ENCODE results near the gene DUSP14. TPM values are rescaled to one million over a fixed set of nuclear protein-coding genes. Genes with fewer than 3 reads are reported as not detected.

Gene DUSP14
- total RNA-seq, 2 donors from 2014 or later: 17.0 to 22.8 TPM

DNA sequence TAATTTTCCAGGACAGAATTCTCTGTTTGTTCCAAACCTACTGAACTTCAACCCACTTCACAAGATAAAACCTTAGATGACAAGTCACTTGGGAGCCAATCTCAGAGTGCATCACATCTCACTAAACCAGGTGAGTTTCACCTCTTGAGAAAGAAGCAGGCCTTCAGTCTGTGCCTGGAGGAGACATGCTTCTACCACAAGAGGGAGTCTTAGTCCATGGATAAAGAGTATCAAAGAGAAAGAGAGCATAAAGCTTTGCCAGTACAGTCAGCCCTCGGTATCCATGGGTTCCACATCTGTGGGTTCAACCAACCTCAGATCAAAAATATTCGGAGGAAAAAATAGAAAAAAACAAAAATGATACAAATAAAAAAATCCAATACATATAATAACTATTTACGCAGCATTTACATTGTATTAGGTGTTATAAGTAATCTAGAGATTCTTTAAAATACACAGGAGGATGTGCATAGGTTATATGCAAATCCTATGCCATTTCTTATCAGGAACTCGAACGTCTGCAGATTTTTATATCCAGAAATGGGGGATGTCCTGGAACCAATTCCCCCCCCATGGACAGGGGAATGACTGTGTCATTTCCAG, 37.7 kb downstream of the DUSP14 start:
- Histone ChIP-seq H3K4me1 (ENCODE audit: control insufficient read depth, insufficient read depth, low read length) (no peaks in the 10 kb centered on the region), H3K27ac (ENCODE audit: low read depth, low read length) (no peak overlapping the region), H3K9me3 (ENCODE audit: control insufficient read depth, low read length) (no peaks in the 10 kb centered on the region), H3K27me3 (ENCODE audit: control insufficient read depth, insufficient read depth, low read length, poor library complexity, severe bottlenecking) (no peaks in the 10 kb centered on the region), H3K4me3 (ENCODE audit: low read length) (no peak overlapping the region), H3K36me3 (ENCODE audit: control insufficient read depth, insufficient read depth, low read length) (peaks cover 66% of the 10 kb centered on the region), H3K9ac (ENCODE audit: extremely low read depth, low read length, poor library complexity, severe bottlenecking) (no peak overlapping the region)
- Mint-ChIP-seq H3K27me3 (ENCODE audit: insufficient read depth) (no peaks in the 10 kb centered on the region), H3K9me3 (no peaks in the 10 kb centered on the region), H3K4me1 (no peaks in the 10 kb centered on the region), H3K4me3 (no peak overlapping the region), H3K36me3 (ENCODE audit: low read depth) (peaks cover 44% of the 10 kb centered on the region), H3K27ac (no peak overlapping the region)
- WGBS, 2 experiments (ENCODE audit: insufficient coverage in 1 of 2, insufficient read length in 1 of 2): 73 to 100% methylated on average over 2 to 4 of the region's 5 CpGs
- peak; percentile 83 for DNase-seq
- TF ChIP-seq, protein P1, sequence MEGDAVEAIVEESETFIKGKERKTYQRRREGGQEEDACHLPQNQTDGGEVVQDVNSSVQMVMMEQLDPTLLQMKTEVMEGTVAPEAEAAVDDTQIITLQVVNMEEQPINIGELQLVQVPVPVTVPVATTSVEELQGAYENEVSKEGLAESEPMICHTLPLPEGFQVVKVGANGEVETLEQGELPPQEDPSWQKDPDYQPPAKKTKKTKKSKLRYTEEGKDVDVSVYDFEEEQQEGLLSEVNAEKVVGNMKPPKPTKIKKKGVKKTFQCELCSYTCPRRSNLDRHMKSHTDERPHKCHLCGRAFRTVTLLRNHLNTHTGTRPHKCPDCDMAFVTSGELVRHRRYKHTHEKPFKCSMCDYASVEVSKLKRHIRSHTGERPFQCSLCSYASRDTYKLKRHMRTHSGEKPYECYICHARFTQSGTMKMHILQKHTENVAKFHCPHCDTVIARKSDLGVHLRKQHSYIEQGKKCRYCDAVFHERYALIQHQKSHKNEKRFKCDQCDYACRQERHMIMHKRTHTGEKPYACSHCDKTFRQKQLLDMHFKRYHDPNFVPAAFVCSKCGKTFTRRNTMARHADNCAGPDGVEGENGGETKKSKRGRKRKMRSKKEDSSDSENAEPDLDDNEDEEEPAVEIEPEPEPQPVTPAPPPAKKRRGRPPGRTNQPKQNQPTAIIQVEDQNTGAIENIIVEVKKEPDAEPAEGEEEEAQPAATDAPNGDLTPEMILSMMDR (conservative IDR thresholded peaks at IDR 0.05): peak; percentile 91

DNA sequence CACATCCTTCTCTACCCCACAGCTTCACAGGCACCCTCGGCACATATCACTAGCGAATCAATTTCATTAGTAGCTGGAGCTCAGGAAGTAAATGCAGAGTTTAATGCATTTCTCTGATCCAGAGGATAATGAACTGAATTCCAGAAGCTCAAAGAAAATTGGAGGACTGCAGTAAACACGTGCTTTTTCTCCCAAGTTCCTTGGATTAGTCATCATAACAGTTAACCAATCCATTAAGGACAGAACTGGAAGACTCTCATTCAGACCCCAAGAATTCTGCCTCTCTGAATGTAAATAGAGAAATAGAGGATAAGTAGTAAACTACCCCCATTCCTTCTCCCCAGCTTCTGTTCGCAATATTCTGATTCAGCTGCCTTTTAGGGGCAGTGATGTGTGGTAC, 40.7 kb downstream of the DUSP14 start:
- Histone ChIP-seq H3K36me3 (ENCODE audit: control insufficient read depth, insufficient read depth, low read length) (peaks cover 63% of the 10 kb centered on the region), H3K4me1 (ENCODE audit: control insufficient read depth, insufficient read depth, low read length) (no peaks in the 10 kb centered on the region), H3K9me3 (ENCODE audit: control insufficient read depth, low read length) (no peaks in the 10 kb centered on the region), H3K27ac (ENCODE audit: low read depth, low read length) (no peak overlapping the region), H3K9ac (ENCODE audit: extremely low read depth, low read length, poor library complexity, severe bottlenecking) (no peak overlapping the region), H3K4me3 (ENCODE audit: low read length) (no peak overlapping the region), H3K27me3 (ENCODE audit: control insufficient read depth, insufficient read depth, low read length, poor library complexity, severe bottlenecking) (no peaks in the 10 kb centered on the region)
- no peaks in the 10 kb centered on the region for H3K27me3 Mint-ChIP-seq (ENCODE audit: insufficient read depth)
- TF ChIP-seq, protein P1 (conservative IDR thresholded peaks at IDR 0.05): no peak
- no peak overlapping the region for H3K4me3 Mint-ChIP-seq
- H3K27ac Mint-ChIP-seq: no peak overlapping the region
- DNase-seq: no peak
- no peaks in the 10 kb centered on the region for H3K9me3 Mint-ChIP-seq
- 89 to 100% methylated on average over 2 to 4 of the region's 4 CpGs for WGBS, 2 experiments (ENCODE audit: insufficient coverage in 1 of 2, insufficient read length in 1 of 2)
- no peaks in the 10 kb centered on the region for H3K4me1 Mint-ChIP-seq
- peaks cover 42% of the 10 kb centered on the region for H3K36me3 Mint-ChIP-seq (ENCODE audit: low read depth)

DNA sequence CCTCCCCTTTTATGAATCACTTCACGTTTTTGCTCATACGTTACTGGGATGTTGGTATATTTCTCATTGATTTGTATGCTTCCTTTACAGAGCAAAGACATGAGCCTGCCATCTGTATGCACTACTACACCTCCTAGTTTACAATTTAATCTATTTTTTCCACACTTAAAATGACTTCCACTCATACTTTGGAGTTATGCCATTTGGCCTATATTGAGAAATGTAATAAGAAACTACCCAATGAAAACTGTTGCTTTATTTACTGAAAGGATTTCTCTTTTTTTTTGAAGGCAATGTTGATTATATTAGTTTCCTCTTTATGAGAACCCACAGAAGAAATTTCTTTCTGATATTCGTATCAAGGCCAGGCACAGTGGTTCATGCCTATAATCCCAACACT, 43.1 kb downstream of the DUSP14 start:
- TF ChIP-seq, protein P1 (conservative IDR thresholded peaks at IDR 0.05): no peak
- no peaks in the 10 kb centered on the region for H3K27me3 ChIP-seq (ENCODE audit: control insufficient read depth, insufficient read depth, low read length, poor library complexity, severe bottlenecking)
- no peak overlapping the region for H3K9ac ChIP-seq (ENCODE audit: extremely low read depth, low read length, poor library complexity, severe bottlenecking)
- H3K4me1 ChIP-seq (ENCODE audit: control insufficient read depth, insufficient read depth, low read length): no peaks in the 10 kb centered on the region
- H3K27ac ChIP-seq (ENCODE audit: low read depth, low read length): no peak overlapping the region
- Mint-ChIP-seq H3K4me1 (no peaks in the 10 kb centered on the region), H3K27ac (no peak overlapping the region), H3K27me3 (ENCODE audit: insufficient read depth) (no peaks in the 10 kb centered on the region), H3K4me3 (no peak overlapping the region), H3K36me3 (ENCODE audit: low read depth) (peaks cover 42% of the 10 kb centered on the region), H3K9me3 (no peaks in the 10 kb centered on the region)
- H3K9me3 ChIP-seq (ENCODE audit: control insufficient read depth, low read length): no peaks in the 10 kb centered on the region
- DNase-seq: no peak
- WGBS, 2 experiments (ENCODE audit: insufficient coverage in 1 of 2, insufficient read length in 1 of 2): 94 to 100% methylated on average over 2 to 3 of the region's 3 CpGs
- peaks cover 70% of the 10 kb centered on the region for H3K36me3 ChIP-seq (ENCODE audit: control insufficient read depth, insufficient read depth, low read length)
- H3K4me3 ChIP-seq (ENCODE audit: low read length): no peak overlapping the region

Data from endodermal cell (in vitro differentiated cells).